ENCODE data around the gene EI24. TPM values are rescaled to one million over a fixed set of nuclear protein-coding genes. Genes with fewer than 3 reads are reported as not detected.
A peak's percentile ranks its signal among the peaks of the same experiment; 100 is the strongest.

The EI24 gene
- total and polyA plus RNA-seq, 2 of the 8 experiments (the other 6 are each of a cell fraction or from before 2014, with no cell fraction given) = 135 to 264 TPM

GRCh38 chr11:125626288-125626950 is 57.1 kb downstream of the EI24 start (continued):
- TF ChIP-seq, protein P1, sequence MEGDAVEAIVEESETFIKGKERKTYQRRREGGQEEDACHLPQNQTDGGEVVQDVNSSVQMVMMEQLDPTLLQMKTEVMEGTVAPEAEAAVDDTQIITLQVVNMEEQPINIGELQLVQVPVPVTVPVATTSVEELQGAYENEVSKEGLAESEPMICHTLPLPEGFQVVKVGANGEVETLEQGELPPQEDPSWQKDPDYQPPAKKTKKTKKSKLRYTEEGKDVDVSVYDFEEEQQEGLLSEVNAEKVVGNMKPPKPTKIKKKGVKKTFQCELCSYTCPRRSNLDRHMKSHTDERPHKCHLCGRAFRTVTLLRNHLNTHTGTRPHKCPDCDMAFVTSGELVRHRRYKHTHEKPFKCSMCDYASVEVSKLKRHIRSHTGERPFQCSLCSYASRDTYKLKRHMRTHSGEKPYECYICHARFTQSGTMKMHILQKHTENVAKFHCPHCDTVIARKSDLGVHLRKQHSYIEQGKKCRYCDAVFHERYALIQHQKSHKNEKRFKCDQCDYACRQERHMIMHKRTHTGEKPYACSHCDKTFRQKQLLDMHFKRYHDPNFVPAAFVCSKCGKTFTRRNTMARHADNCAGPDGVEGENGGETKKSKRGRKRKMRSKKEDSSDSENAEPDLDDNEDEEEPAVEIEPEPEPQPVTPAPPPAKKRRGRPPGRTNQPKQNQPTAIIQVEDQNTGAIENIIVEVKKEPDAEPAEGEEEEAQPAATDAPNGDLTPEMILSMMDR (IDR thresholded peaks at IDR 0.05; ENCODE audit: control extremely low read depth in 1 of 3, insufficient read depth in 1 of 3, low read depth in 1 of 3, low read length in 3 of 3) = peak in 2 of 3 experiments; percentile 4 to 49; a peak in 2 of 4 replicates
- TF ChIP-seq FOSL1 (IDR thresholded peaks at IDR 0.05; ENCODE audit: insufficient read depth, low read depth, low read length) (no peak), BRCA1 (IDR thresholded peaks at IDR 0.05; ENCODE audit: low read depth, low read length) (no peak), CEBPB (IDR thresholded peaks at IDR 0.05; ENCODE audit: low read depth, low read length) (peak; percentile 93), BACH1 (IDR thresholded peaks at IDR 0.05; ENCODE audit: low read length) (no peak), ZNF274 (IDR thresholded peaks at IDR 0.05; ENCODE audit: borderline replicate concordance, extremely low read depth, low read length) (no peak), SIN3A (conservative IDR thresholded peaks at IDR 0.05 in 1 of 2, IDR thresholded peaks at IDR 0.05 in 1 of 2; ENCODE audit: low read depth in 1 of 2, low read length in 2 of 2) (0 out of 4 replicates have a peak, but pooled peaks of 1 of the 2 experiments have one; percentile 4)

All from H1 (cell line).